Transverse colon (tissue), 4 donors: ENCODE results near the gene TF.

Experiments
- CTCF ChIP-seq, 5 experiments: fragments of 200-600 bp in 3 of 5; fragments of 450-650 bp in 2 of 5; sonication (generic) in 3 of 5; IDR thresholded peaks; 1 replicate in 2 of 5; 2 replicates in 3 of 5; pipeline ENCODE4 v1.5.1; 2016 to 2017; ENCODE audit warnings: antibody characterized with exemption in 5 of 5, inconsistent platforms in 3 of 5, mild to moderate bottlenecking in 2 of 5, moderate library complexity in 1 of 5
- POLR2A ChIP-seq: fragments of 450-650 bp; IDR thresholded peaks from one replicate; pipeline ENCODE4 v1.6.1; 2016; ENCODE audit warnings: antibody characterized with exemption, mild to moderate bottlenecking, moderate library complexity
- POLR2AphosphoS5 ChIP-seq, 3 donors: sonication (generic); formaldehyde crosslinking; IDR thresholded peaks; one replicate each; pipeline ENCODE4 v1.6.1; 2016; ENCODE audit warnings: antibody characterized with exemption in 3 of 3

- TF ChIP-seq CTCF (IDR thresholded peaks at IDR 0.05) (no peak), POLR2A (no peak), POLR2AphosphoS5 (IDR thresholded peaks at IDR 0.05) (no peak)
Measured at GRCh38 chr3:133779626-133780203, 33.5 kb downstream of the TF start.
